PC-9 (cell line): ENCODE data around the gene COL18A1. TPM values are rescaled to one million over a fixed set of nuclear protein-coding genes. Genes with fewer than 3 reads are reported as not detected.

Experiments used
- BruUV-seq: library from RNA; stranded (reverse); fragments of 400-500 nt; replicated peaks from 2 replicates; lab custom pipeline; 2021; lab: Mats Ljungman, UMichigan
- CTCF ChIA-PET: fragments of 300-600 bp; sonication (Branson Sonifier 250); formaldehyde crosslinking; loops from one replicate; lab custom pipeline; 2022; ENCODE audit warnings: antibody characterized with exemption; lab: Charles Lee
- POLR2A ChIA-PET: fragments of 300-600 bp; sonication (Branson Sonifier 250); formaldehyde crosslinking; loops from one replicate; lab custom pipeline; 2022; ENCODE audit warnings: antibody characterized with exemption; ENCODE audit not compliant: unreplicated experiment; lab: Charles Lee
- DNase-seq, 2 experiments: peaks; one replicate each; pipeline versions ENCODE4 v3.0.0 to v3.0.0-alpha.2; 2015 to 2022; ENCODE audit warnings: mixed read lengths in 1 of 2
- H2AFZ ChIP-seq: fragments of 200-600 bp; sonication (generic); 2 replicates; pipeline ENCODE4 v1.8.1; 2017; ENCODE audit warnings: antibody characterized with exemption
- H3F3A ChIP-seq: fragments of 200-600 bp; sonication (generic); 2 replicates; pipeline ENCODE4 v1.8.1; 2017; ENCODE audit warnings: antibody characterized with exemption, mild to moderate bottlenecking, low read depth; ENCODE audit not compliant: insufficient read depth
- H3K27ac ChIP-seq: fragments of 200-600 bp; sonication (generic); 2 replicates; pipeline ENCODE4 v1.6.1; 2016; ENCODE audit warnings: mixed run types
- H3K27me3 ChIP-seq: fragments of 200-600 bp; sonication (generic); 2 replicates; pipeline ENCODE4 v1.6.1; 2016; ENCODE audit warnings: low read depth, mixed run types; ENCODE audit not compliant: insufficient read depth
- H3K36me3 ChIP-seq: fragments of 200-600 bp; sonication (generic); 2 replicates; pipeline ENCODE4 v1.6.1; 2016; ENCODE audit warnings: low read depth, mixed run types
- H3K4me1 ChIP-seq: fragments of 200-600 bp; sonication (generic); replicated peaks from 2 replicates; pipeline ENCODE4 v1.6.1; 2016; ENCODE audit warnings: mixed run types; ENCODE audit not compliant: insufficient read depth
- H3K4me2 ChIP-seq: fragments of 200-600 bp; sonication (generic); 2 replicates; pipeline ENCODE4 v1.6.1; 2017; ENCODE audit warnings: mixed run types
- H3K4me3 ChIP-seq: fragments of 200-600 bp; sonication (generic); 2 replicates; pipeline ENCODE4 v1.6.1; 2016; ENCODE audit warnings: mixed run types
- H3K79me2 ChIP-seq: fragments of 200-600 bp; sonication (generic); 2 replicates; pipeline ENCODE4 v1.6.1; 2017; ENCODE audit warnings: low read depth, mixed run types
- H3K9me2 ChIP-seq: fragments of 200-600 bp; sonication (generic); 2 replicates; pipeline ENCODE4 v1.8.1; 2017; ENCODE audit warnings: mild to moderate bottlenecking; ENCODE audit not compliant: insufficient read depth
- H3K9me3 ChIP-seq: fragments of 200-600 bp; sonication (generic); 2 replicates; pipeline ENCODE4 v1.8.1; 2016; ENCODE audit warnings: low read depth; ENCODE audit not compliant: insufficient read depth
- H4K20me1 ChIP-seq: fragments of 200-600 bp; sonication (generic); 2 replicates; pipeline ENCODE4 v1.8.1; 2017; ENCODE audit not compliant: insufficient read depth
- EZH2 ChIP-seq: fragments of 200-600 bp; sonication (generic); IDR thresholded peaks from 2 replicates; pipeline ENCODE4 v1.8.0; 2017; ENCODE audit warnings: antibody characterized with exemption, low read depth
- intact Hi-C: fragments of 100-400 bp; cut with micrococcal nuclease; formaldehyde crosslinking; loops from one replicate; pipeline ENCODE4 v1.10.0; 2022; ENCODE audit not compliant: unreplicated experiment
- total RNA-seq: library from RNA; stranded (reverse); gene quantifications from 2 replicates; pipeline ENCODE4 v1.2.3, GENCODE V29; 2021
- TF ChIP-seq, protein P1 (sequence below): fragments of 200-600 bp; sonication (generic); conservative IDR thresholded peaks from 2 replicates; pipeline ENCODE4 v1.6.1; 2017; ENCODE audit warnings: mixed run types, antibody characterized with exemption, mild to moderate bottlenecking, moderate library complexity

The COL18A1 gene
- total RNA-seq, 1 experiment from 2014 or later, result 82.4 TPM

DNA sequence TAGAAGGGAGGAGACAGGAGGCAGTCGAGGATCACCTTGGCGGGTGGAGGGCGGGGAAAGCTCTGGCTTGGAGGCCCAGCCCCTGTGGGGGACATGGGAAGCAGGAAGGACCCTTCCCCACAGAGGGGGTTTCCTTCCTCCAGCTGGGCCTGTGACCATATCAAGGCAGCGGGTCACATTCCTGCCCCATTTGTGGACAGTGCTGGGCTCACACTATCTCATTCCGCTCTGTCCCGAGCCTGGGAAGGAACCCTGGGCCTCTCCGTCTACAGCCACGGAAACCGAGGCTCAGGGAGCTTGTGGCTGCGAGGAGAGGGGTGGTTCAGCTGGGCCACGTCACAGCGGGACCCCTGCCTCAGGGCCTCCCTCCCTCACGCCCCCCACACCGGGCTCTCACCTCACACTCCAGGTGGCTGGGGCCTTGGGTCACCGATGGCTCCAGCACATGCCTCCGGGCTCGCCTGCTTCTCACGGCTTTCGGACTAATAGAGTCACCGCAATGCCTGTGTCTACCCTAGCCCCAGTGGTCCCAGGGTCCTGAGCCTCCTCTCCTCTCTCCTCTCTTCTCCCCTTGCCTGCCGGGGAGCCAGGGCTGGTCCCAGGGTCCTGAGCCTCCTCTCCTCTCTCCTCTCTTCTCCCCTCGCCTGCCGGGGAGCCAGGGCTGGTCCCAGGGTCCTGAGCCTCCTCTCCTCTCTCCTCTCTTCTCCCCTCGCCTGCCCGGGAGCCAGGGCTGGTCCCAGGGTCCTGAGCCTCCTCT, 80.9 kb downstream of the COL18A1 start:
- H3K4me1 ChIP-seq, result no peaks in the 10 kb centered on the region
- no peaks in the 10 kb centered on the region for H3K9me3 ChIP-seq
- no peaks in the 10 kb centered on the region for H3K79me2 ChIP-seq
- no peak overlapping the region for H3K27ac ChIP-seq
- BruUV-seq, result no TSS peak
- H3K27me3 ChIP-seq, result no peaks in the 10 kb centered on the region
- CTCF ChIA-PET, result no interaction called here
- no peak for DNase-seq
- no peak overlapping the region for H2AFZ ChIP-seq
- no peaks in the 10 kb centered on the region for H3K9me2 ChIP-seq
- no peaks in the 10 kb centered on the region for H4K20me1 ChIP-seq
- H3F3A ChIP-seq, result no peaks in the 10 kb centered on the region; the same call in 1 of the 2 replicates
- intact Hi-C loops, result no loop called here
- H3K36me3 ChIP-seq, result no peaks in the 10 kb centered on the region
- TF ChIP-seq, protein P1, sequence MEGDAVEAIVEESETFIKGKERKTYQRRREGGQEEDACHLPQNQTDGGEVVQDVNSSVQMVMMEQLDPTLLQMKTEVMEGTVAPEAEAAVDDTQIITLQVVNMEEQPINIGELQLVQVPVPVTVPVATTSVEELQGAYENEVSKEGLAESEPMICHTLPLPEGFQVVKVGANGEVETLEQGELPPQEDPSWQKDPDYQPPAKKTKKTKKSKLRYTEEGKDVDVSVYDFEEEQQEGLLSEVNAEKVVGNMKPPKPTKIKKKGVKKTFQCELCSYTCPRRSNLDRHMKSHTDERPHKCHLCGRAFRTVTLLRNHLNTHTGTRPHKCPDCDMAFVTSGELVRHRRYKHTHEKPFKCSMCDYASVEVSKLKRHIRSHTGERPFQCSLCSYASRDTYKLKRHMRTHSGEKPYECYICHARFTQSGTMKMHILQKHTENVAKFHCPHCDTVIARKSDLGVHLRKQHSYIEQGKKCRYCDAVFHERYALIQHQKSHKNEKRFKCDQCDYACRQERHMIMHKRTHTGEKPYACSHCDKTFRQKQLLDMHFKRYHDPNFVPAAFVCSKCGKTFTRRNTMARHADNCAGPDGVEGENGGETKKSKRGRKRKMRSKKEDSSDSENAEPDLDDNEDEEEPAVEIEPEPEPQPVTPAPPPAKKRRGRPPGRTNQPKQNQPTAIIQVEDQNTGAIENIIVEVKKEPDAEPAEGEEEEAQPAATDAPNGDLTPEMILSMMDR, result no peak
- TF ChIP-seq EZH2, result no peak
- POLR2A ChIA-PET, result no interaction called here
- no peak overlapping the region for H3K4me2 ChIP-seq
- H3K4me3 ChIP-seq, result no peak overlapping the region

DNA sequence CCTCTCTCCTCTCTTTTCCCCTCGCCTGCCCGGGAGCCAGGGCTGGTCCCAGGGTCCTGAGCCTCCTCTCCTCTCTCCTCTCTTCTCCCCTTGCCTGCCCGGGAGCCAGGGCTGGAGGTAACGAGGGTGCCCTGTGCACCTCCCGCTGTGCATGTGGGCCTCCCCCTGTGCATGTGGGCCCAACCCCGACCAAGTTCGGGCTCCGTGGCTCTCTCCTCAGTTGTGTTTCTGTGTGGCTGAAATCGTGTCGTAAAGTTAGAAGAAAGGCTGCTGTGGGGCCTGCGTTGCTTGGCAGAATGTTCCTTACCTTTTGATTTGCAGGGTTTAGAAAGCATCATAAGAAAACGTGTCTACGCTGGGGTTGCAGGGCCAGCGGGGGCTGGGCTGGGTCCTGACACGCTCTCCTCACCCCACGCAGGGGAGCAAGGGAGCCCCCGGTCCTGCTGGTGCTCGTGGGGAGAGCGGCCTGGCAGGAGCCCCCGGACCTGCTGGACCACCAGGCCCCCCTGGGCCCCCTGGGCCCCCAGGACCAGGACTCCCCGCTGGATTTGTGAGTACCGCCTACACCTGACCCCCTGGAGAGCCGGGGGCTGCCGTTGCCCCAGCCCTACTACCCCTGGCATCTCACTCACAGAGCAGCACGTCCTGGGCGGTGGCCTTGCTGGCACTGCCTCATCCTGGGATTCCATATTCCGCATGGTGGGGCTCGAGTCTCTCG, 81.6 kb downstream of the COL18A1 start:
- no peak overlapping the region for H3K27ac ChIP-seq
- H3K4me1 ChIP-seq, result no peaks in the 10 kb centered on the region
- CTCF ChIA-PET, result no interaction called here
- DNase-seq, result no peak
- BruUV-seq, result no TSS peak
- H3K79me2 ChIP-seq, result no peaks in the 10 kb centered on the region
- H3K27me3 ChIP-seq, result no peaks in the 10 kb centered on the region
- no peaks in the 10 kb centered on the region; the same call in 1 of the 2 replicates for H3F3A ChIP-seq
- no peak overlapping the region for H3K4me3 ChIP-seq
- H3K4me2 ChIP-seq, result no peak overlapping the region
- no peaks in the 10 kb centered on the region for H3K9me2 ChIP-seq
- TF ChIP-seq EZH2, result no peak
- TF ChIP-seq, protein P1, result no peak
- POLR2A ChIA-PET, result no interaction called here
- no peaks in the 10 kb centered on the region for H4K20me1 ChIP-seq
- H2AFZ ChIP-seq, result no peak overlapping the region
- intact Hi-C loops, result no loop called here
- no peaks in the 10 kb centered on the region for H3K36me3 ChIP-seq
- H3K9me3 ChIP-seq, result no peaks in the 10 kb centered on the region

DNA sequence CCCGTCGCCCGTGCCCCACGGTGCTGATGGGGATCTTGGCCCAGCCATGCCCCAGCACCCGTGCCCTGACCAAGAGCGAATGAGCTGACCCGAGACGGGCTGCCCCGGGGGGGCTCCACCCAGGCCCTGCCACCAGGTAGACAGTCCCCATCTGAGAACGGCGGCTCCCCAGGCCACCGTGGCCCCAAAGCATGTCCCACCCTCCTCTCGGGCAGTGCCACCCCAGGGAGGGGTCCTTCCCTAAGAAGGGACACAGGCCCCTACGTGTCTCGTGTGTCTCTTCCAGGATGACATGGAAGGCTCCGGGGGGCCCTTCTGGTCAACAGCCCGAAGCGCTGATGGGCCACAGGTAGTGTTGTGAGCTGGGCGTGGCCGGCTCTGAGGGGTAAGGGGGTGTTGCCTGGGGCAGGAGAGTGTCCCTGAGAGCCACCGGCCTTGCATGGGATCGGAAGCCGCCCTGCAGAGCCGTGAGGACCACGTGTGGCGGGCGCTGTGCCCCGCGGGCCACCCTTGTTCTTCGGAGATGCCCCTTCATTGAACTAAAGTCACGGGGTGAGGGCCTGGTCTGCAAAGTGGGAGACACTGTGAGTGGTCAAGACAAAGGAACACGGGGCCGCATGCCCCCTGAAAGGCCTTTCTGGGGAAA, 82.3 kb downstream of the COL18A1 start:
- no peaks in the 10 kb centered on the region for H3K27me3 ChIP-seq
- H2AFZ ChIP-seq, result no peak overlapping the region
- BruUV-seq, result no TSS peak
- H3K79me2 ChIP-seq, result no peaks in the 10 kb centered on the region
- H3K9me3 ChIP-seq, result no peaks in the 10 kb centered on the region
- no peaks in the 10 kb centered on the region for H3K36me3 ChIP-seq
- intact Hi-C loops, result no loop called here
- H4K20me1 ChIP-seq, result no peaks in the 10 kb centered on the region
- H3K4me3 ChIP-seq, result no peak overlapping the region
- H3K4me1 ChIP-seq, result no peaks in the 10 kb centered on the region
- ChIA-PET CTCF (no interaction called here), POLR2A (no interaction called here)
- H3F3A ChIP-seq, result no peaks in the 10 kb centered on the region; the same call in 1 of the 2 replicates
- no peak overlapping the region for H3K27ac ChIP-seq
- H3K4me2 ChIP-seq, result no peak overlapping the region
- no peak for DNase-seq
- no peak for TF ChIP-seq EZH2
- TF ChIP-seq, protein P1, result no peak
- no peaks in the 10 kb centered on the region for H3K9me2 ChIP-seq
